Hepatocyte (in vitro differentiated cells): ENCODE results near the gene RASAL3. TPM values are rescaled to one million over a fixed set of nuclear protein-coding genes. Genes with fewer than 3 reads are reported as not detected.

ENCODE experiments used
- DNase-seq: peaks from one replicate; pipeline ENCODE4 v3.0.0-alpha.2; 2016; ENCODE audit warnings: low spot score
- H2AFZ ChIP-seq: fragments of 200-600 bp; sonication (generic); 2 replicates; pipeline ENCODE4 v1.6.0; 2016; ENCODE audit warnings: antibody characterized with exemption, mild to moderate bottlenecking
- H3K27ac ChIP-seq: fragments of 200-600 bp; sonication (generic); 2 replicates; pipeline ENCODE4 v1.5.1; 2016; ENCODE audit warnings: mild to moderate bottlenecking
- H3K27me3 ChIP-seq: fragments of 200-600 bp; sonication (generic); 2 replicates; pipeline ENCODE4 v1.6.1; 2016
- H3K36me3 ChIP-seq: fragments of 200-600 bp; sonication (generic); replicated peaks from 2 replicates; pipeline ENCODE4 v1.5.1; 2016; ENCODE audit warnings: low read depth; ENCODE audit not compliant: insufficient read depth
- H3K4me1 ChIP-seq: fragments of 200-600 bp; sonication (generic); 2 replicates; pipeline ENCODE4 v1.5.1; 2016; ENCODE audit warnings: mild to moderate bottlenecking, moderate library complexity; ENCODE audit not compliant: insufficient read depth
- H3K4me2 ChIP-seq: fragments of 200-600 bp; sonication (generic); 2 replicates; pipeline ENCODE4 v1.6.0; 2016
- H3K4me3 ChIP-seq: fragments of 200-600 bp; sonication (generic); 2 replicates; pipeline ENCODE4 v1.5.1; 2016; ENCODE audit warnings: mild to moderate bottlenecking
- H3K79me2 ChIP-seq: fragments of 200-600 bp; sonication (generic); 2 replicates; pipeline ENCODE4 v1.6.0; 2017; ENCODE audit warnings: mild to moderate bottlenecking
- H3K9me2 ChIP-seq: fragments of 200-600 bp; sonication (generic); replicated peaks from 2 replicates; pipeline ENCODE4 v1.6.0; 2017; ENCODE audit warnings: mild to moderate bottlenecking; ENCODE audit not compliant: insufficient read depth
- H3K9me3 ChIP-seq: fragments of 200-600 bp; sonication (generic); 2 replicates; pipeline ENCODE4 v1.5.1; 2016; ENCODE audit warnings: low read depth, mild to moderate bottlenecking
- H4K20me1 ChIP-seq: fragments of 200-600 bp; sonication (generic); 2 replicates; pipeline ENCODE4 v1.6.0; 2016; ENCODE audit warnings: mild to moderate bottlenecking; ENCODE audit not compliant: insufficient read depth, poor library complexity, severe bottlenecking
- CTCF ChIP-seq: fragments of 200-600 bp; sonication (generic); IDR thresholded peaks from 2 replicates; pipeline ENCODE4 v1.5.1; 2016; ENCODE audit warnings: antibody characterized with exemption, mild to moderate bottlenecking; ENCODE audit not compliant: poor library complexity
- EZH2 ChIP-seq: fragments of 200-600 bp; sonication (generic); IDR thresholded peaks from 2 replicates; pipeline ENCODE4 v1.6.1; 2016; ENCODE audit warnings: antibody characterized with exemption, mild to moderate bottlenecking, borderline replicate concordance
- EZH2phosphoT487 ChIP-seq: fragments of 200-600 bp; sonication (generic); IDR thresholded peaks from one replicate; pipeline ENCODE4 v1.6.1; 2018; ENCODE audit warnings: antibody characterized with exemption, mild to moderate bottlenecking, low read depth, moderate library complexity; ENCODE audit not compliant: unreplicated experiment, severe bottlenecking
- WGBS: methylation state at CpG from one replicate; pipeline ENCODE4 v1.1.6; 2016; ENCODE audit warnings: low lambda C conversion rate; ENCODE audit errors: missing lambda C conversion rate; 5-methylcytosine and 5-hydroxymethylcytosine counted together
- polyA plus RNA-seq: library from polyadenylated mRNA; unstranded; fragments of >200 nt; fragmentation: Nextera tagmentation; extraction: Ambion mirVana; gene quantifications from 2 replicates; pipeline ENCODE4 v1.2.1, GENCODE V29; 2016
- total RNA-seq: library from RNA; depleted of rRNA; stranded (reverse); fragments of >200 nt; gene quantifications from 2 replicates; pipeline ENCODE4 v1.2.3, GENCODE V29; 2014

Gene RASAL3
- total and polyA plus RNA-seq, 2 experiments from 2014 or later: 0.07 to 0.23 TPM

GRCh38 chr19:15448044-15448777 lies 16.1 kb downstream of the RASAL3 start:
- Histone ChIP-seq H3K4me1 (peaks cover 6% of the 10 kb centered on the region), H3K27ac (no peak overlapping the region), H3K27me3 (peaks cover 4% of the 10 kb centered on the region), H3K9me2 (no peaks in the 10 kb centered on the region), H3K79me2 (no peaks in the 10 kb centered on the region), H3K4me2 (peak overlapping the region; percentile 100), H4K20me1 (no peaks in the 10 kb centered on the region), H3K9me3 (no peaks in the 10 kb centered on the region), H3K36me3 (no peaks in the 10 kb centered on the region), H3K4me3 (no peak overlapping the region), H2AFZ (no peak overlapping the region)
- TF ChIP-seq CTCF (no peak), EZH2 (no peak), EZH2phosphoT487 (no peak)
- WGBS: 78% methylated on average over 17 of the region's 17 CpGs
- DNase-seq: no peak

GRCh38 chr19:15447057-15447456 lies 17.3 kb downstream of the RASAL3 start:
- H3K4me2 ChIP-seq: no peak overlapping the region
- 83% methylated on average over 4 of the region's 4 CpGs for WGBS
- H3K27me3 ChIP-seq: no peaks in the 10 kb centered on the region
- H3K27ac ChIP-seq: no peak overlapping the region
- no peaks in the 10 kb centered on the region for H3K9me3 ChIP-seq
- no peaks in the 10 kb centered on the region for H4K20me1 ChIP-seq
- H3K4me3 ChIP-seq: no peak overlapping the region
- no peaks in the 10 kb centered on the region for H3K36me3 ChIP-seq
- no peaks in the 10 kb centered on the region for H3K79me2 ChIP-seq
- TF ChIP-seq CTCF: no peak
- TF ChIP-seq EZH2: no peak
- TF ChIP-seq EZH2phosphoT487: no peak
- no peak overlapping the region for H2AFZ ChIP-seq
- DNase-seq: no peak
- H3K9me2 ChIP-seq: no peaks in the 10 kb centered on the region
- peaks cover 3% of the 10 kb centered on the region for H3K4me1 ChIP-seq

- Histone ChIP-seq H3K36me3 (no peaks in the 10 kb centered on the region), H3K9me3 (no peaks in the 10 kb centered on the region), H3K27ac (no peak overlapping the region), H2AFZ (no peak overlapping the region), H3K4me1 (peaks cover 3% of the 10 kb centered on the region), H4K20me1 (no peaks in the 10 kb centered on the region), H3K27me3 (no peaks in the 10 kb centered on the region), H3K79me2 (no peaks in the 10 kb centered on the region), H3K9me2 (no peaks in the 10 kb centered on the region), H3K4me2 (no peak overlapping the region), H3K4me3 (no peak overlapping the region)
- TF ChIP-seq EZH2 (no peak), EZH2phosphoT487 (no peak), CTCF (no peak)
- WGBS: 89% methylated on average over 7 of the region's 7 CpGs
- no peak for DNase-seq
Observed at GRCh38 chr19:15445807-15446376, 18.5 kb downstream of the RASAL3 start.
